HepG2 (cell line): Measurements from ENCODE around the gene THEMIS. TPM values are rescaled to one million over a fixed set of nuclear protein-coding genes. Genes with fewer than 3 reads are reported as not detected.

ENCODE experiments used
- ATAC-seq: fragments of 200-7000 bp; cut with Tn5 transposase; 3 replicates; pipeline ENCODE4 v1.9.1; 2020; ENCODE audit warnings: mild to moderate bottlenecking, moderate library complexity
- BruUV-seq: library from RNA; stranded (reverse); fragments of 400-500 nt; replicated peaks from 2 replicates; lab custom pipeline; 2021; lab: Mats Ljungman, UMichigan
- CTCF ChIA-PET: fragments of 300-600 bp; formaldehyde crosslinking; extraction: SDS; loops from one replicate; lab custom pipeline; 2021; ENCODE audit warnings: low total read pairs, inconsistent platforms, low intra/inter-chr PET ratio; lab: Yijun Ruan, JAX
- POLR2A ChIA-PET: fragments of 350-600 bp; sonication (Branson Sonifier 250); formaldehyde crosslinking; loops from one replicate; lab custom pipeline; 2020; ENCODE audit warnings: antibody characterized with exemption, inconsistent platforms; lab: Yijun Ruan, JAX
- DNase-seq: peaks from one replicate; pipeline ENCODE4 v3.0.0-alpha.2; 2015; ENCODE audit warnings: low spot score
- FAIRE-seq: peaks from 3 replicates; lab custom pipeline; 2011; peaks lifted over from hg19 to GRCh38; lab: Jason Lieb, UNC
- H2AFZ ChIP-seq: one replicate; pipeline ENCODE4 v1.6.1; 2011; ENCODE audit warnings: low read length, inconsistent platforms
- H3K27ac ChIP-seq: fragments of 300-600 bp; 3 replicates; pipeline ENCODE4 v1.8.0; 2011; ENCODE audit warnings: mixed run types, mild to moderate bottlenecking, mixed read lengths, low read length, inconsistent platforms; ENCODE audit not compliant: insufficient read depth; ENCODE audit errors: extremely low read length
- H3K27me3 ChIP-seq, 2 experiments: fragments of 200-600 bp in 1 of 2; 2 replicates in 1 of 2; 3 replicates in 1 of 2; pipeline versions ENCODE4 v1.6.0 to v1.8.0; 2011; ENCODE audit warnings: low read length in 2 of 2, mild to moderate bottlenecking in 2 of 2, moderate library complexity in 2 of 2, inconsistent platforms in 1 of 2; ENCODE audit not compliant: insufficient read depth in 2 of 2, control insufficient read depth in 1 of 2
- H3K36me3 ChIP-seq, 2 experiments: fragments of 200-600 bp in 1 of 2; replicated peaks in 1 of 2; 2 replicates in 1 of 2; 3 replicates in 1 of 2; pipeline versions ENCODE4 v1.5.1 to v1.8.0; 2011; ENCODE audit warnings: low read length in 2 of 2, inconsistent platforms in 1 of 2; ENCODE audit not compliant: insufficient read depth in 2 of 2, control insufficient read depth in 1 of 2
- H3K4me1 ChIP-seq: 2 replicates; pipeline ENCODE4 v1.5.1; 2012; ENCODE audit warnings: low read length, inconsistent platforms; ENCODE audit not compliant: insufficient read depth
- H3K4me2 ChIP-seq: 2 replicates; pipeline ENCODE4 v1.6.0; 2011; ENCODE audit warnings: low read depth, low read length, inconsistent platforms
- H3K4me3 ChIP-seq, 3 experiments: fragments of 200-600 bp in 1 of 3; sonication (generic), shearing (Covaris generic) in 1 of 3; replicated peaks in 1 of 3; 2 replicates each; pipeline ENCODE4 v1.5.1; 2011 to 2016; ENCODE audit warnings: low read length in 3 of 3, inconsistent platforms in 2 of 3, low read depth in 2 of 3, mild to moderate bottlenecking in 2 of 3, control low read depth in 1 of 3, mixed read lengths in 1 of 3; ENCODE audit not compliant: insufficient read depth in 1 of 3
- H3K79me2 ChIP-seq: one replicate; pipeline ENCODE4 v1.6.1; 2011; ENCODE audit warnings: low read length, inconsistent platforms; ENCODE audit not compliant: insufficient read depth
- H3K9ac ChIP-seq: 2 replicates; pipeline ENCODE4 v1.6.0; 2011; ENCODE audit warnings: mild to moderate bottlenecking, low read depth, low read length, inconsistent platforms; ENCODE audit not compliant: insufficient read depth
- H3K9me3 ChIP-seq: 2 replicates; pipeline ENCODE4 v1.5.1; 2012; ENCODE audit warnings: mild to moderate bottlenecking, low read length
- H4K20me1 ChIP-seq: 2 replicates; pipeline ENCODE4 v1.6.0; 2011; ENCODE audit warnings: inconsistent platforms, mild to moderate bottlenecking, low read length, moderate library complexity; ENCODE audit not compliant: insufficient read depth
- CC2D1A ChIP-seq: sonication (generic); formaldehyde crosslinking; IDR thresholded peaks from 2 replicates; pipeline ENCODE4 v1.8.1; 2023; ENCODE audit warnings: mild to moderate bottlenecking, missing genetic modification reagents
- FOXK1 ChIP-seq: sonication (generic); formaldehyde crosslinking; IDR thresholded peaks from 2 replicates; pipeline ENCODE4 v1.4.0; 2020; ENCODE audit warnings: low read depth, missing genetic modification reagents, borderline replicate concordance
- MXI1 ChIP-seq: IDR thresholded peaks from 3 replicates; pipeline ENCODE4 v1.6.1; 2012; ENCODE audit warnings: low read depth, low read length, inconsistent platforms, borderline replicate concordance
- NCOR1 ChIP-seq: fragments of 200-600 bp; sonication (generic); IDR thresholded peaks from 2 replicates; pipeline ENCODE4 v1.7.0; 2017; ENCODE audit warnings: antibody characterized with exemption, low read length, borderline replicate concordance
- RXRA ChIP-seq: sonication (generic); formaldehyde crosslinking; IDR thresholded peaks from 2 replicates; pipeline ENCODE4 v1.5.1; 2020; ENCODE audit warnings: missing genetic modification reagents
- TAF1 ChIP-seq: sonication (generic); formaldehyde crosslinking; IDR thresholded peaks from 2 replicates; pipeline ENCODE4 v1.4.0; 2020; ENCODE audit warnings: missing genetic modification reagents
- ZSCAN9 ChIP-seq: IDR thresholded peaks from 2 replicates; pipeline ENCODE4 v1.6.1; 2016; ENCODE audit warnings: borderline replicate concordance
- WGBS: methylation state at CpG from one replicate; pipeline ENCODE4 v1.1.6; 2017; ENCODE audit warnings: low lambda C conversion rate; 5-methylcytosine and 5-hydroxymethylcytosine counted together
- in situ Hi-C: cut with HindIII; loops from 2 replicates; pipeline ENCODE4 v1.10.0; 2017; ENCODE audit warnings: low pct_unique_long_range_greater_than_20kb; ENCODE audit not compliant: extremely low pct_ligation_motif_present
- intact Hi-C: fragments of 100-400 bp; cut with micrococcal nuclease; formaldehyde crosslinking; loops from one replicate; pipeline ENCODE4 v1.10.0; 2022; ENCODE audit not compliant: unreplicated experiment
- polyA plus RNA-seq, 8 experiments: library from polyadenylated mRNA; depleted of rRNA in 3 of 8; stranded (reverse) in 7 of 8; unstranded in 1 of 8; fragments of >200 nt; fragmentation: Illumina TruSeq in 4 of 8; extraction: Trizol in 4 of 8; gene quantifications; 2 replicates each; pipeline versions ENCODE4 v1.2.1 to v1.2.3, GENCODE V29; 2011 to 2016; ENCODE audit warnings: low read depth in 4 of 8, missing spikeins in 1 of 8, mixed read lengths in 1 of 8; ENCODE audit not compliant: insufficient read depth in 1 of 8
- total RNA-seq, 5 experiments: library from RNA; depleted of rRNA; stranded (reverse); fragments of >200 nt; fragmentation: Illumina TruSeq; extraction: Trizol; gene quantifications; 2 replicates each; pipeline ENCODE4 v1.2.3, GENCODE V29; 2016; ENCODE audit warnings: low read depth in 1 of 5
- TF ChIP-seq, protein P1 (sequence below): sonication (generic); formaldehyde crosslinking; IDR thresholded peaks from 2 replicates; pipeline ENCODE4 v1.5.0; 2020; ENCODE audit warnings: mild to moderate bottlenecking, missing genetic modification reagents

THEMIS gene
- total and polyA plus RNA-seq, 2 of the 13 experiments (the other 11 are each of a cell fraction or from before 2014, with no cell fraction given) = not detected

GRCh38 chr6:127893541-127893940, 7.3 kb downstream of the THEMIS start (continued):
- no peak for TF ChIP-seq FOXK1
- TF ChIP-seq, all 625 proteins: peak for 0

- WGBS = 26% methylated on average over 3 of the region's 3 CpGs
- DNase-seq = no peak
- H3K4me3 ChIP-seq = no peak overlapping the region
These were observed 9.0 kb downstream of the THEMIS start for GRCh38 chr6:127891731-127892326.

More at GRCh38 chr6:127891731-127892326, 9.0 kb downstream of the THEMIS start:
- H4K20me1 ChIP-seq = no peaks in the 10 kb centered on the region
- no peaks in the 10 kb centered on the region for H3K36me3 ChIP-seq
- no peak overlapping the region for H3K4me2 ChIP-seq
- H3K9ac ChIP-seq = no peak overlapping the region
- in situ Hi-C loops (no loop called here), intact Hi-C loops (no loop called here)
- FAIRE-seq = no peak
- H2AFZ ChIP-seq = no peak overlapping the region
- ChIA-PET POLR2A (no interaction called here), CTCF (no interaction called here)
- TF ChIP-seq MXI1 (no peak), RXRA (CRISPR knock-in tag) (no peak), NCOR1 (no peak), CC2D1A (no peak), TAF1 (CRISPR knock-in tag) (no peak), ZSCAN9 (no peak)
- TF ChIP-seq, protein P1, sequence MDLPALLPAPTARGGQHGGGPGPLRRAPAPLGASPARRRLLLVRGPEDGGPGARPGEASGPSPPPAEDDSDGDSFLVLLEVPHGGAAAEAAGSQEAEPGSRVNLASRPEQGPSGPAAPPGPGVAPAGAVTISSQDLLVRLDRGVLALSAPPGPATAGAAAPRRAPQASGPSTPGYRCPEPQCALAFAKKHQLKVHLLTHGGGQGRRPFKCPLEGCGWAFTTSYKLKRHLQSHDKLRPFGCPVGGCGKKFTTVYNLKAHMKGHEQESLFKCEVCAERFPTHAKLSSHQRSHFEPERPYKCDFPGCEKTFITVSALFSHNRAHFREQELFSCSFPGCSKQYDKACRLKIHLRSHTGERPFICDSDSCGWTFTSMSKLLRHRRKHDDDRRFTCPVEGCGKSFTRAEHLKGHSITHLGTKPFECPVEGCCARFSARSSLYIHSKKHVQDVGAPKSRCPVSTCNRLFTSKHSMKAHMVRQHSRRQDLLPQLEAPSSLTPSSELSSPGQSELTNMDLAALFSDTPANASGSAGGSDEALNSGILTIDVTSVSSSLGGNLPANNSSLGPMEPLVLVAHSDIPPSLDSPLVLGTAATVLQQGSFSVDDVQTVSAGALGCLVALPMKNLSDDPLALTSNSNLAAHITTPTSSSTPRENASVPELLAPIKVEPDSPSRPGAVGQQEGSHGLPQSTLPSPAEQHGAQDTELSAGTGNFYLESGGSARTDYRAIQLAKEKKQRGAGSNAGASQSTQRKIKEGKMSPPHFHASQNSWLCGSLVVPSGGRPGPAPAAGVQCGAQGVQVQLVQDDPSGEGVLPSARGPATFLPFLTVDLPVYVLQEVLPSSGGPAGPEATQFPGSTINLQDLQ (CRISPR knock-in tag) = no peak
- no peaks in the 10 kb centered on the region for H3K27me3 ChIP-seq
- no peaks in the 10 kb centered on the region for H3K79me2 ChIP-seq
- peak; percentile 41; the same call in 2 of the 3 replicates for ATAC-seq
- BruUV-seq = no TSS peak
- H3K9me3 ChIP-seq = no peaks in the 10 kb centered on the region
- H3K27ac ChIP-seq = no peak overlapping the region
- no peaks in the 10 kb centered on the region for H3K4me1 ChIP-seq
